Stomach (tissue), 4 donors: ENCODE data around the gene CABLES2.

ENCODE experiments used
- CTCF ChIP-seq, 7 experiments: fragments of 450-650 bp in 4 of 7; fragments of 200-600 bp in 3 of 7; sonication (generic) in 3 of 7; IDR thresholded peaks; one replicate each; pipeline ENCODE4 v1.5.1; 2016 to 2019; ENCODE audit warnings: antibody characterized with exemption in 7 of 7, control low read depth in 2 of 7, mild to moderate bottlenecking in 1 of 7
- EP300 ChIP-seq: sonication (generic); formaldehyde crosslinking; IDR thresholded peaks from one replicate; pipeline ENCODE4 v1.6.1; 2017; ENCODE audit warnings: antibody characterized with exemption
- POLR2A ChIP-seq, 4 donors: fragments of 450-650 bp; IDR thresholded peaks; one replicate each; pipeline ENCODE4 v1.6.1; 2016; ENCODE audit warnings: antibody characterized with exemption in 4 of 4, control low read depth in 2 of 4, mild to moderate bottlenecking in 1 of 4, moderate library complexity in 1 of 4
- POLR2AphosphoS5 ChIP-seq, 3 donors: sonication (generic); formaldehyde crosslinking; IDR thresholded peaks; one replicate each; pipeline ENCODE4 v1.6.1; 2016; ENCODE audit warnings: antibody characterized with exemption in 3 of 3

- TF ChIP-seq CTCF (IDR thresholded peaks at IDR 0.05) (no peak), POLR2A (IDR thresholded peaks at IDR 0.05) (no peak), POLR2AphosphoS5 (IDR thresholded peaks at IDR 0.05) (no peak), EP300 (no peak)
Measured at GRCh38 chr20:62350098-62350628, 56.9 kb downstream of the CABLES2 start.
